ENCODE measurements around the gene CTNNAL1.

- no peak for TF ChIP-seq CTCF (optimal IDR thresholded peaks at IDR 0.05 in 1 of 3, IDR thresholded peaks at IDR 0.05 in 1 of 3, conservative IDR thresholded peaks at IDR 0.05 in 1 of 3; ENCODE audit: extremely low read depth in 1 of 3, insufficient read depth in 2 of 3, low read length in 3 of 3)
- TF ChIP-seq EZH2 (IDR thresholded peaks at IDR 0.05; ENCODE audit: low read length): no peak
Measured at GRCh38 chr9:108904161-108904560, 109.1 kb downstream of the CTNNAL1 start.
